ENCODE data around the gene ABCC5.

Gene ABCC5

GRCh38 chr3:183958226-183958625 is 59.5 kb downstream of the ABCC5 start:
- no peak for TF ChIP-seq CTCF (IDR thresholded peaks at IDR 0.05; ENCODE audit: insufficient read depth, low read depth, low read length, missing control alignments)
- DNase-seq (ENCODE audit: low read depth): no peak
- no peak overlapping the region for H3K4me3 ChIP-seq (ENCODE audit: low read depth, low read length)

DNA sequence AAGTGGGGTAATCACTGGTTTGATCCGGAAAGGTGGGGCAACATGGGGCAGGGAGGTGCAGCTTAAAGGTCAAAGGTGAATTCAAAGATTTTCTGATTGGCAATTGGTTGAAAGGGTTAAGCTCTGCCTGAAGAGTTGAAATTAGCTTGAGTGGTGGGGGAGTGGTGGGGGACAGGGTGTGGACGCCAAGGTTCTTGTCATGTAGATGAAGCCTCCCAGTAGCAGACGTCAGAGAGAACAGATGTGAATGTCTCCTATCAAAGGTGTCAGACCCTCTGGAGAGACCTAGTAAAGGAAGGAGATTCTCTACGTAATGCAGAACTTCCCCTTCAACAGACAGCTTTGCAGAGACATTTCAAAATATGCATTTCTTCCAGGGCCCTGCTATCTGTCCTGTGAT is 62.8 kb downstream of the ABCC5 start:
- DNase-seq (ENCODE audit: low read depth): no peak
- TF ChIP-seq CTCF (IDR thresholded peaks at IDR 0.05; ENCODE audit: insufficient read depth, low read depth, low read length, missing control alignments): no peak
- H3K4me3 ChIP-seq (ENCODE audit: low read depth, low read length): no peak overlapping the region

DNA sequence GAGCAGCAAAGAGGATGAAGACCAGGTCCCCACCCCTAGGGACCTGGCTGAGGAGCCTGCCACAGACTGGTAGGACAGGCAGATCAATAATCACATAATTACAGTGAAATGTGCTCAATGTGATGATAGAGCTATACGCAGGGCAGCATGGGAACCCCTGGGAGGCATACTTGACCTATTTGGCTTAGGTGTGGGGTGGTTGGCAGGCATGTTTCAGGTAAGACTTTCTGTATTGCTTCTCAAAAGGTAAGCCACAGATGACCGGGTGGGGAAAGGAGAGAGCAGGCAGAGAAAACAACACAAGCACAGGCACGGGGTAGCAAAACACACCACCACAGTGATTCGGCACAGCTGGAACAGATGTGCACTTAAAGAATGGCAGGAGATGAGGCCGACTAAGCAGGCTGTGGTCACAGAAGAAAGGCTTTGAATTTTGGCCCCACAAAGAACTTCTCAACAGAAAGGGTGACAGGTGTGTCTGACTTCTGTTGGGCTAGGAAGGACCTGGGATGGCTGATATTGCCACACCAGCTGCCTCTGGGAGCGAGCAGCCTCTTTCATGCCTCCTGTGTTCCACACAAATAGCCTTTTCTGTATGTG is 64.1 kb downstream of the ABCC5 start:
- no peak overlapping the region for H3K4me3 ChIP-seq (ENCODE audit: low read depth, low read length)
- peak; percentile 4 for DNase-seq (ENCODE audit: low read depth)
- TF ChIP-seq CTCF (IDR thresholded peaks at IDR 0.05; ENCODE audit: insufficient read depth, low read depth, low read length, missing control alignments): no peak

DNA sequence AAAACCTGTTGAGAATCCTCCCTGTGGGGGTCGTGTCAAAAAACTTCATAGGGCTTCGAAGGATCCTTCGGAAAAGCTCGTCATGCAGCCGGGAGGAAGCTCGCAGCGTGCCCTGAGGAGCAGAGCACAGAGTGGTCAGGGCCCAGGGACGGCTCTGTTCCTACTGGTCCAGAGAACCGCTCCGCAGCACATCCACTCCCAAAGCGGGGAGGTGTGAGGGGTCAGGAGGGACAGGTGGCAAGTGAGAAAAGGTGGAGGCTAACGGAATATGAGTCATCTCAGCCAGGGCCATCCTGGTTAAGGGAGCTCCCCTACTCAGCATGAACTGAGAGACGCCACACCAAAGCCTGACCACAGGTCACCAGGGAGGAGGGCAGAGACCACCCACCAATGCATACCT is 66.2 kb downstream of the ABCC5 start:
- TF ChIP-seq CTCF (IDR thresholded peaks at IDR 0.05; ENCODE audit: insufficient read depth, low read depth, low read length, missing control alignments): no peak
- H3K4me3 ChIP-seq (ENCODE audit: low read depth, low read length): no peak overlapping the region

DNA sequence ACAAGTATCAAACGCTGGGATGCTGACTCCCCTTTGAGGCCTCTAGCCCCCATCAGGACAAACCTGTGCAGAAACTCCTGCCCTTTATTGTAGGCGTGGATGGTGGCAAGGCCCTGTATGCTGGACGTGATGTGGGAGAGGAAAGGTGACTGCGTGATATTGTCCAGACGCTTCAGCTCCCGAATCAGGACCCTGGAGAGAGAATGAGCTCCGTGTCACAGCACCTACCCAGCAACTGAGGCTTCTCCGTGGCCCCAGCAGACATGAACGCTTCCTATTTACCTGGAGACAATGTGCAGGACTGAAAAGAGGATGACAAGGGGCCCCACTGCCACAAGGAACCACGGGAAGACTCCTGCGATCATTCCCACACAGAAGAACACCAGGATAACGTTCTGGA is 68.0 kb downstream of the ABCC5 start:
- no peak for TF ChIP-seq CTCF (IDR thresholded peaks at IDR 0.05; ENCODE audit: insufficient read depth, low read depth, low read length, missing control alignments)
- H3K4me3 ChIP-seq (ENCODE audit: low read depth, low read length): no peak overlapping the region
- DNase-seq (ENCODE audit: low read depth): no peak

More for the DNA sequence above, 66.2 kb downstream of the ABCC5 start:
- DNase-seq (ENCODE audit: low read depth): no peak

GRCh38 chr3:183946037-183946436 is 71.6 kb downstream of the ABCC5 start:
- no peak for TF ChIP-seq CTCF (IDR thresholded peaks at IDR 0.05; ENCODE audit: insufficient read depth, low read depth, low read length, missing control alignments)
- DNase-seq (ENCODE audit: low read depth): no peak
- H3K4me3 ChIP-seq (ENCODE audit: low read depth, low read length): no peak overlapping the region

DNA sequence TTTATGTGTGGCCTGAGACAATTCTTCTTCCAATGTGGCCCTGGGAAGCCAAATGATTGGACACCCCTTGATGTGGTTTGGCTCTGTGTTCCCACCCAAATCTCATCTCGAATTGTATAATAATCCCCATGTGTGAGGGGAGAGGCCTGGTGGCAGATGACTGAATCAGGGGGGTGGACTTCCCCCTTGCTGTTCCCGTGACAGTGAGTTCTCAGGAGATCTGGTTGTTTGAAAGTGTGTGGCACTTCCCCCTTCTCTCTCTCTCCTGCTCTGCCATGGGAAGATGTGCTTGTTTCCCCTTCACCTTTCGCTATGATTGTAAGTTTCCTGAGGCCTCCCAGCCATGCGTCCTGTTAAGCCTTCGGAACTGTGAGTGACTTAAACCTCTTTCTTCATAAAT is 72.9 kb downstream of the ABCC5 start:
- TF ChIP-seq CTCF (IDR thresholded peaks at IDR 0.05; ENCODE audit: insufficient read depth, low read depth, low read length, missing control alignments): no peak
- no peak overlapping the region for H3K4me3 ChIP-seq (ENCODE audit: low read depth, low read length)
- DNase-seq (ENCODE audit: low read depth): peak; percentile 15
